OCI-LY1 (cell line): ENCODE results near the gene CDKL5.

ENCODE experiments used
- H2AFZ ChIP-seq: fragments of 200-600 bp; sonication (generic), shearing (Covaris generic); 2 replicates; pipeline ENCODE4 v1.6.0; 2014; ENCODE audit warnings: antibody characterized with exemption, mild to moderate bottlenecking, low read length
- H3F3A ChIP-seq: fragments of 200-600 bp; sonication (generic), shearing (Covaris generic); 2 replicates; pipeline ENCODE4 v1.6.0; 2014; ENCODE audit warnings: mild to moderate bottlenecking, antibody characterized with exemption, low read length, moderate library complexity; ENCODE audit not compliant: insufficient read depth
- H3K27ac ChIP-seq: fragments of 200-600 bp; sonication (generic); 2 replicates; pipeline ENCODE4 v1.5.1; 2014; ENCODE audit warnings: low read length, mixed run types, mild to moderate bottlenecking, low read depth; ENCODE audit not compliant: poor library complexity, severe bottlenecking
- H3K27me3 ChIP-seq: fragments of 200-600 bp; sonication (generic); 2 replicates; pipeline ENCODE4 v1.6.0; 2014; ENCODE audit warnings: antibody characterized with exemption, mild to moderate bottlenecking, low read length, moderate library complexity; ENCODE audit not compliant: insufficient read depth
- H3K36me3 ChIP-seq: fragments of 200-600 bp; sonication (generic); 2 replicates; pipeline ENCODE4 v1.6.1; 2014; ENCODE audit warnings: mild to moderate bottlenecking, antibody characterized with exemption, low read length, moderate library complexity, mixed read lengths; ENCODE audit not compliant: insufficient read depth
- H3K4me1 ChIP-seq: fragments of 200-600 bp; sonication (generic); 2 replicates; pipeline ENCODE4 v1.5.1; 2014; ENCODE audit warnings: mild to moderate bottlenecking, low read length, moderate library complexity; ENCODE audit not compliant: insufficient read depth, severe bottlenecking
- H3K4me2 ChIP-seq: fragments of 200-600 bp; sonication (generic), shearing (Covaris generic); 2 replicates; pipeline ENCODE4 v1.6.1; 2014; ENCODE audit warnings: low read length
- H3K4me3 ChIP-seq: fragments of 200-600 bp; sonication (generic); 2 replicates; pipeline ENCODE4 v1.5.1; 2014; ENCODE audit warnings: low read length, low read depth, mild to moderate bottlenecking, mixed read lengths; ENCODE audit not compliant: poor library complexity, severe bottlenecking
- H3K79me2 ChIP-seq: fragments of 200-600 bp; shearing (Covaris generic); 2 replicates; pipeline ENCODE4 v1.6.1; 2016; ENCODE audit warnings: mixed run types, low read length, mixed read lengths; ENCODE audit not compliant: insufficient read depth
- H3K9ac ChIP-seq: fragments of 200-600 bp; sonication (generic), shearing (Covaris generic); 2 replicates; pipeline ENCODE4 v1.6.1; 2014; ENCODE audit warnings: mild to moderate bottlenecking, low read length, mixed read lengths
- H3K9me2 ChIP-seq: fragments of 200-600 bp; sonication (generic), shearing (Covaris generic); 2 replicates; pipeline ENCODE4 v1.6.1; 2014; ENCODE audit warnings: low read depth, mild to moderate bottlenecking, low read length, mixed read lengths
- H3K9me3 ChIP-seq: fragments of 200-600 bp; shearing (Covaris generic); 2 replicates; pipeline ENCODE4 v1.6.1; 2014; ENCODE audit warnings: low read length, mixed read lengths
- H4K20me1 ChIP-seq: fragments of 200-600 bp; sonication (generic), shearing (Covaris generic); 2 replicates; pipeline ENCODE4 v1.6.0; 2016; ENCODE audit warnings: mild to moderate bottlenecking, low read length; ENCODE audit not compliant: insufficient read depth
- EZH2 ChIP-seq: fragments of 200-600 bp; sonication (generic), shearing (Covaris generic); IDR thresholded peaks from 2 replicates; pipeline ENCODE4 v1.8.0; 2017; ENCODE audit warnings: borderline replicate concordance, mixed run types, mild to moderate bottlenecking, antibody characterized with exemption, low read length, moderate library complexity, mixed read lengths
- TF ChIP-seq, protein P1 (sequence below): fragments of 200-600 bp; sonication (generic), shearing (Covaris generic); IDR thresholded peaks from 2 replicates; pipeline ENCODE4 v1.5.1; 2017; ENCODE audit warnings: mild to moderate bottlenecking, antibody characterized with exemption, low read length, moderate library complexity, mixed read lengths

CDKL5 gene

DNA sequence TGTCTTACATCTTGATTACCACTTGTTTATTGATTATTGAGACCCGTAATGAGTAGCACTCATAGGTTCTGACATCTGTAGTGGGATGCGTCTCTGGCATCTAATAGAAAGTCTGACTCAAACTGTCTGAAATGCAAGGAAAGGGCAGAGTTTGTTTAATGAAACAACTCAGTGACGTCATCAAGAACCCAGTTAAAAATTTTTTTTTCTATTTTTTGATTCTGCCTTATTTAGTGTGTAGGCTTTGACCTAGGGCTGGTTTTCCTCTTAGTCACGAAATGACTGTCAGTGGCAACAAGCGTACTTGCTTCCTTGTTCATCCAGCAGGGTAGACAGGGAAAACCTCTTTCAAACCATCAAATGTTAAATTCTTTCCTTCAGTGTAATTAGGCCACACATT, 3.1 kb upstream of the CDKL5 start:
- no peak overlapping the region for H3K4me2 ChIP-seq
- no peaks in the 10 kb centered on the region for H3K79me2 ChIP-seq
- H3K9ac ChIP-seq: no peak overlapping the region
- peaks cover 5% of the 10 kb centered on the region for H3K4me1 ChIP-seq
- no peak overlapping the region for H2AFZ ChIP-seq
- H3K36me3 ChIP-seq: no peaks in the 10 kb centered on the region
- no peak overlapping the region for H3K27ac ChIP-seq
- no peaks in the 10 kb centered on the region; the same call in 1 of the 2 replicates for H3K27me3 ChIP-seq
- no peaks in the 10 kb centered on the region for H3K9me3 ChIP-seq
- no peak for TF ChIP-seq EZH2
- TF ChIP-seq, protein P1, sequence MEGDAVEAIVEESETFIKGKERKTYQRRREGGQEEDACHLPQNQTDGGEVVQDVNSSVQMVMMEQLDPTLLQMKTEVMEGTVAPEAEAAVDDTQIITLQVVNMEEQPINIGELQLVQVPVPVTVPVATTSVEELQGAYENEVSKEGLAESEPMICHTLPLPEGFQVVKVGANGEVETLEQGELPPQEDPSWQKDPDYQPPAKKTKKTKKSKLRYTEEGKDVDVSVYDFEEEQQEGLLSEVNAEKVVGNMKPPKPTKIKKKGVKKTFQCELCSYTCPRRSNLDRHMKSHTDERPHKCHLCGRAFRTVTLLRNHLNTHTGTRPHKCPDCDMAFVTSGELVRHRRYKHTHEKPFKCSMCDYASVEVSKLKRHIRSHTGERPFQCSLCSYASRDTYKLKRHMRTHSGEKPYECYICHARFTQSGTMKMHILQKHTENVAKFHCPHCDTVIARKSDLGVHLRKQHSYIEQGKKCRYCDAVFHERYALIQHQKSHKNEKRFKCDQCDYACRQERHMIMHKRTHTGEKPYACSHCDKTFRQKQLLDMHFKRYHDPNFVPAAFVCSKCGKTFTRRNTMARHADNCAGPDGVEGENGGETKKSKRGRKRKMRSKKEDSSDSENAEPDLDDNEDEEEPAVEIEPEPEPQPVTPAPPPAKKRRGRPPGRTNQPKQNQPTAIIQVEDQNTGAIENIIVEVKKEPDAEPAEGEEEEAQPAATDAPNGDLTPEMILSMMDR: no peak
- no peaks in the 10 kb centered on the region for H4K20me1 ChIP-seq
- H3K9me2 ChIP-seq: no peaks in the 10 kb centered on the region
- H3K4me3 ChIP-seq: no peak overlapping the region
- H3F3A ChIP-seq: no peaks in the 10 kb centered on the region

DNA sequence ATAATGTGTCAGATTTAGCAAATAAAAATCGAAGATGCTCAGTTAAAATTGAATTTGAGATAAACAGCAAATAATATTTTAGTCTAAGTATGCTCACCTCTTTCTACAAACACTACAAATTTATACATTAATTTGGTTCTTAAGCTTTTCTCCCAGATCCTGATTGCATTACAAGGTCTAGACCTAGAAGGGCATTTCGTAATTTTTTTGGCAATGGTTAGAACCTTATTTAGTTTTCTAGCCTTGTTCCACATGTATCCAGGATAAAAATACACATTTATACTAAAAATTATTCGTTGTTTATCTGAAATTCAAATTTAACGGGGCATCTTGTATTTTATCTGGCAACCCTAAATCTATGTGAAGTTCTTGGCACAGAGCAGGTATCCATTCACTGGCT, 2.5 kb upstream of the CDKL5 start:
- no peak overlapping the region for H3K4me3 ChIP-seq
- no peaks in the 10 kb centered on the region for H3F3A ChIP-seq
- no peaks in the 10 kb centered on the region; the same call in 1 of the 2 replicates for H3K27me3 ChIP-seq
- no peak for TF ChIP-seq EZH2
- TF ChIP-seq, protein P1: no peak
- H3K9me2 ChIP-seq: no peaks in the 10 kb centered on the region
- H3K27ac ChIP-seq: no peak overlapping the region
- no peaks in the 10 kb centered on the region for H3K9me3 ChIP-seq
- H3K4me2 ChIP-seq: no peak overlapping the region
- H3K9ac ChIP-seq: no peak overlapping the region
- H2AFZ ChIP-seq: no peak overlapping the region
- no peaks in the 10 kb centered on the region for H3K79me2 ChIP-seq
- H4K20me1 ChIP-seq: no peaks in the 10 kb centered on the region
- peaks cover 5% of the 10 kb centered on the region for H3K4me1 ChIP-seq
- H3K36me3 ChIP-seq: no peaks in the 10 kb centered on the region

DNA sequence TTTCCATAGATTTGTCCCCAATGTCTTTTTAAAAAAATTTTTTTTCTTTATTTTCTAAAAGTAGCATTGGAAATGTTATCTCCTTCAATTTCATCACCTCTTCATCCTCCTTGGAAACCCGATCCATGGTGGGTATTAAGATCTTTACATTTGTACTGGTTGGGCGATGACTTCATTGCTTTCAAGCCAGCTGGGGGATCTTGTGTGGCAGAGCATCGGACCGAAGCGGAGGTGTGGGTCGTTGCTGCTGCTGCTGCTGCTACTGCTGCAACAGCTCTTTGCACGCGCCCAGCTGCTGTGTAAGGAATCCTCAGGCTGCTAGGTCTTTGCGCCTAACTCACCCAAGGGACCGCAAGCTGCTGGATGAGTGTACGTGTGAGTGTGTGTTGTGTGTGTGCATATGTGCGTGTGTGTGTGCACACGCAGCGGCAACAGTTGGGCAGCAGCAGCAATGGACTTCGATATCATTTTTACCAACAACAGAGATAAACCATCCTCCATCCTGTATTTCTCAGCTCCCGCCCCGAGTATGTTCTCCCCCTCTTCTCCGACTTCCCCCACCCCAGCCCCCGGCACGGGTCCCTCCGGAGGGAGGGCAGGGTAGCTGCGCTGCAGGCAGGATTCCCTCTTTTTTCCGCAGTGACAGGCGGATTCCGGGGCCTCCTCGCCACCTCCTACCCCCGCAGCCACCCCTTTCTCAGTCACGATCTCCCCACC, 768 bp upstream of the CDKL5 start:
- TF ChIP-seq, protein P1: no peak

More for the DNA sequence above, 768 bp upstream of the CDKL5 start:
- Histone ChIP-seq H3K9ac (peak overlapping the region; percentile 54; the same call in 1 of the 2 replicates), H4K20me1 (no peaks in the 10 kb centered on the region), H3K36me3 (no peaks in the 10 kb centered on the region), H2AFZ (no peak overlapping the region; the same call in 1 of the 2 replicates), H3K27me3 (no peaks in the 10 kb centered on the region; the same call in 1 of the 2 replicates), H3K4me3 (peak overlapping the region; percentile 77), H3K4me2 (peak overlapping the region; percentile 97), H3K9me3 (no peaks in the 10 kb centered on the region), H3F3A (no peaks in the 10 kb centered on the region), H3K9me2 (no peaks in the 10 kb centered on the region), H3K27ac (no peak overlapping the region), H3K4me1 (peaks cover 5% of the 10 kb centered on the region), H3K79me2 (no peaks in the 10 kb centered on the region)
